ENCODE data around the gene EPB41L4B. TPM values are rescaled to one million over a fixed set of nuclear protein-coding genes. Genes with fewer than 3 reads are reported as not detected.

Gene EPB41L4B
- polyA plus RNA-seq, 3 donors: 13.4 to 17.3 (median 14.3) TPM

DNA sequence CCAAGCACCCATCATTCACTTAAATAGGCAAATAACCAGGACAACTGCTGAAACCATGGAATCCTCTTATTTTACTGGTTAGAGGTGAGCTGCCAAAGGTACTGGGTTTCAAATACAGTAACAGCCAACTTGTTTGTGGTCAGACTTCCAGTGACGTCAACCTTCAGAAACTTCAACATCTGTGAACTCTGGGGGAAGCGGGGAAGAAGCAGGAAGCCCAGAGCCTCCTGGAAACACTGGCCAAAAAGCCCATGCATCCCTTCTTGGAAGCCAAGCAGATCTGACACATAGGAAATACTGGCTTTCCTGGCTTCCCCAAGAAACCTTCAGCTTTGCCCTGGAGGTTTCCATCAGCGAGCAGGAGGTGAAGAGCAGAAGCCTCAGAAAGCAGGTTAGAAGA lies 148.9 kb downstream of the EPB41L4B start:
- DNase-seq (ENCODE audit: low read depth in 3 of 3, low spot score in 2 of 3): no peak

DNA sequence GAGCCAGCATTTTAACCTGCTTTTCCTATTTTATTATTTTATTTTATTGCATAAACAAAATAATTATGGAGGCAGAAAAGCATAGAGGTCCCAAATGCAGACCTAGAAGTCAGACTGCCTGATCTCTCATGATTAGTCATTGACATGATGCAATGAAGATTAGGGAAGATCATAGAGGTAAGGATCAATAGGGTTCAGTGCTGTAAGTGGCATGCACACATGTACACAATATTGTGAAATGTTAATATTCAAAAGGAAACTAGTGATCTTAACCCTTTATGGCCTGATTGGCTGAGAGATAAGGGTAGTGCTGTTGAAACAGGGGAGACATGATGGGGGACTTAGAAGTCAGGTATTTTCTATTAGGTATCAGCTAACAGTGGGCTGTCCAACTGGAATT lies 152.7 kb downstream of the EPB41L4B start:
- no peak for DNase-seq (ENCODE audit: low read depth in 3 of 3, low spot score in 2 of 3)

DNA sequence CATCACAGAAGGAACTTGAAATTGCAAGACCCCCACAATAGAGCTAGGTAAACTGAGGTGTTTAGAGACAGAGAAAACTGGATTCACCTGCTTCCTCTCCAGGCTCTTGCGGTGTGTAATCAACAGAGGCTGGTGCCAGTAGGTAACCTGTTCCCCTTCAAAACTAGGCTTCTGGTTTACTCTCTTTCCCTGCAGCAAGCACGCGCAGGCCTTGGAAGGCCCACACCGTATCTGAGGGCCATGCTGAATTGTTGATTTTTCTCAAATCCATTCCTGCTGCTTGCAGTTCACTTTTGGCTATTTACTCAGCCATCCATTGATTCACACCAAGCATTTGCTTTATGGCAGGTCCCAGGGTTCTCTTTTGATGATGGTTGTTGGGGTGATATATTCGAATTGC lies 153.1 kb downstream of the EPB41L4B start:
- DNase-seq (ENCODE audit: low read depth in 3 of 3, low spot score in 2 of 3): no peak

DNA sequence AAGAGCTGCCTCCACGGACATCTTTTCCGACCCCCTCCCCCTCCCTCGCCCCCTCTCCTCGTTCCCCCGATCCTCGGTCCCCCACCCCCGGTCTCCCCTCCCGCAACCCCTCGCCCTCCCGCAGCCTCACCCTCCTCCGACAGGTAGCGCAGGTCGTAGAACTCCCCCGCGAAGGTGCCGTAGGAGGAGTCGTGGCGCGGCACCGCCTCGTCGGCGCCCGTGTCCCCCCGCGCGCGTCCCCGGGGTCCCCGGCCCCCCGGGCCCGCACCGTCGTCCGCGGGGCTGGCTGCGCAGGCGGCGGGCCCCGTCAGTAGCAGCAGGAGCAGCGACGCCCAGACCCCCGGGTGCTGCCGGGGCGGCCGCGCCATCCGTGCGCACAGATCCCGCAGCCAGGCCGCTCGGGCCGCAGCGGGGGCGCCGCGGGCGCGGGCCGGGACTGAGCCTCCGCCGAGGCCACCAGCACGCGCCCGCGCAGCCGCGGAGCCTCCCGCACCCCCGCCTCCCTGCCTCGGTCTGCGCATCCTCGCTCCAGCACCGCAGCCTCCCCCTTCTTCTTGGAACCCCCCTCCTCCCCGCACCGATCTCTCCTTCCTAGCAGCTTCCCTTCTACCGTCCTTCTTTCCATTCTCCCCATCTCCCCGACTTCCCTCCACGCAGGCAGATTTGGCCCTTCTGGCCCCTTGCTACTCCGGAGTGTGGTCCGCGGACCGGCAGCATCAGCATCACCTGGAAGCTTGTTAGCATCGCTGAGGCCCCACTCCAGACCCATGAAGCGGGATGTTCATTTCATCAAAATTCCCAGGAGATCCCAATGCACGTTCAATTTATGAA lies 153.9 kb downstream of the EPB41L4B start, which contains the start of gene FRRS1L:
Gene FRRS1L, minus strand, starts transcription at position 479 of the 831 bp plus-strand sequence. Its CDS starts 111 bp downstream, at position 368.
- no peak for DNase-seq (ENCODE audit: low read depth in 3 of 3, low spot score in 2 of 3)

DNA sequence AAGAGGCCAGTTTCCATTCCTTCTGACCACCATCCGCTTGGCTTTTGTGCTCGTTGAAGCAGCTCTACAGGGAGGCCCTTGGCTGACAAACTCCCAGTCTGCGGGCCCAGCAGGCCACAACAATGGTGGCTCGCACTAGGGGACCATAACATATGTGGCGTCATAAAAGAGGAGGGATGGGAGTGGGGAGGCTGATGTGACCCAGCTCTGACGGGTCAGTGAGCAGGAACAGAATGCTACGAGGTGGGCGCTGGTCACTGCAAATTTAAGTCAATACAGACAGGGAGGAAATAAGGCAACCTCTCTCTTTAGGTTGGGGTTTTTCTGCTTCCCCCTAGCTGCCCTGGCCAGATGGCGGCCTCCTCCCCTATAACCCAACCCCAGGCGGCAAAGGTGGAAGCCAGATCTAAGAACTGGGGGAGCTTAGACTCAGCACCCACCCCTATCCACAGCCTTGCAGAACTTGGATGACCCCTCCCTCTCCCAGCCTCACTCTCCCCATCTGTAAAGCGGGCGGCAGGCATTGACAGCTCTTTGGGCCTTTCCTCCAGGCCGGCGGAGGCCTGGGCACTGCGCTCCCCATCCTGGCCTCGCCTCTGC lies 154.6 kb downstream of the EPB41L4B start:
- no peak for DNase-seq (ENCODE audit: low read depth in 3 of 3, low spot score in 2 of 3)

DNA sequence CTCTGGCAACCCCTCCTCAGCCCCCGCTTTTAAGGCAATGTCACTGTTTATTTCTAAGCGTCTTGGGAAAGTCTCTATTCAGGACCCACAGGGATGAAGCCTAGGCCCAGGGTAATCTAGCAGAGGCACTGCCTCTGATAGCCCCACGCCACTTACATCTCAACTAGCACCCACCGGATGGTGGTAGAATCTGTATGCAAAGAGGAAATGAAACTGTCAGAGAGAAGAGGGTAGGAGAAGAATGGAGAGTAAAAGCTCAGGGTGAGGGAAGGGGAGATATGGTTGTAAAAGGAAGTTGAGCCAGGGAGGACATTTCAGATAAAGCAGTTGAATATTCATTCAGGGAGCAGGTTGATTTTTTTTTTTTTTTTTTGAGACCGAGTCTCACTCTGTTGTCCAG lies 156.8 kb downstream of the EPB41L4B start:
- DNase-seq (ENCODE audit: low read depth in 3 of 3, low spot score in 2 of 3): no peak

DNA sequence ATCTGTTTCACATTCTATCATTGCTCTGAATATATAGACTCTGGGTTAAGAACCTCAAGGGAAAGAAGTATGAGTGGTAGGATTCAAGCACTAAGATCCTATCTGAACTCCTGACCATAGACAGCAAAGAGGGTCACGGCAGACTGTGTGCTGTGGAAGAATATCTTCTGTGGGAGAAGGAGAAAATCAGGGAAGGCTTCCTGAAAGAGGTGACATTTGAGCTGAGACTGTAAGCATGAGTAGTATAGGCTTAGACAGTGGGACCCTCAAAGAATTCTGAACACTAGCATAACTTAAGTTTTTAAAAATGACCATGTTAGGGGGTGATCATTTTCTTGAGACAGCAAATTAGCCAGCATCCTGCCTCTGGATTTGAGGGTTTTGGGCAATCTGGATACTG lies 157.7 kb downstream of the EPB41L4B start:
- DNase-seq (ENCODE audit: low read depth in 3 of 3, low spot score in 2 of 3): no peak

DNA sequence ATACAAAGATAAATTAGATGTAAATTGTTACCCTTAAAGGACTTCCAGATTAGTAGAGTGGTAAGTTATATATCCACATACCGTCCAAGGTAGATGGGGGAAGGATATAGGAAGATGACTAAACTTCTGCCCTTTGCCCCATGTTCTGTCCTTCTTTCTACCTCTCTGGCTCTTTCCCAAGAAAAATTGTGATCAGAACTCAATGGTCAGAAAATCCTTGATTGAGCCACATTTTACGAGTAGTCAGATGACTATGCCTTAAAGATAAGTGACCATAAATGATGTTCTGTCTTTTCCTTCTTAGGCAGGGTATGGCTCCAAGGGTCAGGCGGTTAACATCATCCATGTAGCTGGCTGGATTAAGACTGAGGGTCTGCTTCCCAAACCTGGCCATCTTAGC lies 158.2 kb downstream of the EPB41L4B start:
- no peak for DNase-seq (ENCODE audit: low read depth in 3 of 3, low spot score in 2 of 3)

DNA sequence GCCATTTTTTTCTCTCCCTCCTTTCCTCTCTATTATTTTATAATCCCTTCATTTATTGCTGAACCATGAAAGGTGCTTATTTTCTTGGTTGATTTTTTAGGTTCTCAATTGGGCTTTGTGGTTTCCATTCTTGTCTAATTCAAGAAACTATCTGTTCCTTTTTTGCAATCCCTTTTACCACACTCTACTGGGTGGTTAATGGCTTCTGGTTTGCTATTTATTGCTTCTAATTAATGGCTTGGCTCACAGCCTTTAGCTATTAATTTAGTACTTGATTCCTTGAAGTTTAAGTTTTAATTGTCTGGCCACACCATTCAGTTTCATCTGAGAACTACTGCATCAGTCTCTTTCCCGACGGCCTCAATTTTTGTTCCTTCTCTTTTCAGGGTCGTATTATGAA lies 159.4 kb downstream of the EPB41L4B start:
- no peak for DNase-seq (ENCODE audit: low read depth in 3 of 3, low spot score in 2 of 3)

DNA sequence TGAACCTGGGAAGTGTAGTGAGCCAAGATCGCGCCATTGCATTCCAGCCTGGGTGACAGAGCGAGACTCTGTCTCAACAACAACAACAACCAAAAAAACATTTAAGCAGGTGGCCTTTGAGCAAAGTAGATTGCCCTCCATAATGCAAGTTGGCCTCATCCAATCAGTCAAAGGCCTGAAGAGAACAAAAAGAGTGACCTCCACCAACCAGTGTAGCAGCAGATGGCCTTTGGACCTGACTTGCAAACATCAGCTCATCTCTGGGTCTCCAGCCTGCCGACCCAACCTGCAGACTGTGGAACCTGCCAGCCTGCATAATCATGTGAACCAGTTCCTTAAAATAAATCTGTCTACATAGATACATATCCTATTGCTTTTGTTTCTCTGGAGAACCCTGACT lies 161.3 kb downstream of the EPB41L4B start:
- no peak for DNase-seq (ENCODE audit: low read depth in 3 of 3, low spot score in 2 of 3)

DNA sequence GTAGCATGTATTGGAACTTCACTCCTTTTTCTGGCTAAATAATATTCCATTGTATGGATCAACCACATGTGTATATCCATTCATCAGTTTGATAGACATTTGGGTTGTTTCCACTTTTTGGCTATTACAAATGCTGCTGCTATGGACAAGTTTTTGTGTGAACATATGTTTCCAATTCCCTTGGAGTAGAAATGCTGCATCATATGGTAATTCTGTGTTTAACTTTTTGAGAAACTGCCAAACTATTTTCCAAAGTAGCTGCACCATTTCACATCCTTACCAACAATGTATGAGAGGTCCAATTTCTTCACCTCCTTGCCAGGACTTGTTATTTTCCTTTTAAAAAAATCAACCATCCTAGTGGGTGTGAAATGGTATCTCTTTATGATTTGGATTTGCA lies 162.2 kb downstream of the EPB41L4B start:
- no peak for DNase-seq (ENCODE audit: low read depth in 3 of 3, low spot score in 2 of 3)

DNA sequence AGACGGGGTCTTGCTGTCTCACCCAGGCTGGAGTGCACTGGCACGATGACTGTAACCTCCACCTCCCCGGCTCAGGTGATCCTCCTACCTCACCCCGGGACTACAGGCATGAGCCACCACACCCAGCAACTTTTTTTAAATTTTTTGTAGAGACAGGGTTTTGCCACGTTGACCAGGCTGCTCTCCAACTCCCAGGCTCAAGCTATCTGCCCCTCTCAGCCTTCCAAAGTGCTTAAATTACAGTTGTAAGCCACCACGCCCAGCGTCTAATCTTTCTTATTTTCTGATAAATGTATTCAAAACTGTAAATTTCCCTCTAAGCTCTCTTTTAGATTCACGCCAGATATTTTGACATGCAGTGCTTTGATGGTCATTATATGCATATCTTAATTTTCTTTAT lies 164.2 kb downstream of the EPB41L4B start:
- no peak for DNase-seq (ENCODE audit: low read depth in 3 of 3, low spot score in 2 of 3)

DNA sequence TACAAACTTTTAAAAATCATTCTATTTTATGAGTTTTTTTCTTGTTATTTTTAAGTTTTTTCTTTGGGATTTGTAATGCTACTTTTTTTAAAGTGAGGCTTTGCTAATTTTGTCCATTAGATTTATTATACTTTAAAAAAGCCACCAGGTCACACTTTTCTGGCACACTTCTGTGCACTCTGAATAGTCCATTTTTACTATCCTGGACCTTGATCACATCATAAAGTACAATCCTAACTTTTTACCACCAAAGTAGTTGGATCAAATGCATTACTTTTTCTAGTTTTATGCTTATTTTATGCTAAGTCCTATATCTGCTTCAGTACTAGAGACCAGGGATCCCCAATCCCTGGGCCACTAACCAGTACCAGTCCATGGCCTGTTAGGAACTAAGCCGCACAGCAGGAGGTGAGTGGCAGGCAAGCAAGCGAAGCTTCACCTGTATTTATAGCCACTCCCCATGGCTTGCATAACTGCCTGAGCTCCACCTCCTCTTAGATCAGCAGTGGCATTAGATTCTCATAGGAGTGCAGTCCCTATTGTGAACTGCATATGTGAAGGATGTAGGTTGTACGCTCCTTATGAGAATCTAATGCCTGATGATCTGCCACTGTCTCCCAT lies 169.8 kb downstream of the EPB41L4B start:
- DNase-seq (ENCODE audit: low read depth in 3 of 3, low spot score in 2 of 3): no peak

DNA sequence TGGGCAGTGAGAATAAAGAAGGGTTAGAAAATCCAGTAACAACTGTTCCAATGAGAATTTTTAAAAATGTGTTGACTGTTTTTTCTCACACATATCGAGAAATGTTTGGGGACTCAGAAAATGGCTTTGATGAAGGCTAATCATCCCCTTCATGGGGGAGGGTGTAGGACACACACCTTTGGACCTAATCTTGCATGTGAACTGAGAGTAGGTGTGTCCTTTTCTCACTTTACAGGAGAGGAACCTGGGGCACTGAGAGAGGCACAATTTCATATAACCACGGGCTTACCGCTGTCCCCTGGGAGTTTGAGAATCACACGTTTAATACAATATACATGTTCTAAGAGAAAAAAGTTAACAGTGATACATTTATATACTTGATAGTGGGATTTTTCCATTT lies 171.1 kb downstream of the EPB41L4B start:
- DNase-seq (ENCODE audit: low read depth in 3 of 3, low spot score in 2 of 3): no peak

DNA sequence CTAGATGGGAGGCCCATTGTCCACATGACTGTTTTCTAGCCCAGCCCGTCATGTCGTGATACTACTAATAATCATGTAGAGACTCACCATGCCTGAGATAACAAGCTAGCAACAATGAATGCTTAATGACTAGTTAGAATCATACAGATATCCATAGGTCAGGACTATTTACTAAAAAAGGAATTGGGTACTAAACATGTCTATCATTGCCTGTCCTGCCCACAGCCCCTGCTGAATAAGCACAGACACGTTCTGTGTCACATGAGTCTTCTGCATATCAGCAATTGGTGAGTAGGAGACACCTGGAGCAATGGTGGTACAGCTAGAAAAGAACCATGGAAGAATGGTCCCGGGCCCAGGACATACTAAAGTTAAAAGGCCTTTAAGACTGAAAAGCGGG lies 171.8 kb downstream of the EPB41L4B start:
- DNase-seq (ENCODE audit: low read depth in 3 of 3, low spot score in 2 of 3): no peak

DNA sequence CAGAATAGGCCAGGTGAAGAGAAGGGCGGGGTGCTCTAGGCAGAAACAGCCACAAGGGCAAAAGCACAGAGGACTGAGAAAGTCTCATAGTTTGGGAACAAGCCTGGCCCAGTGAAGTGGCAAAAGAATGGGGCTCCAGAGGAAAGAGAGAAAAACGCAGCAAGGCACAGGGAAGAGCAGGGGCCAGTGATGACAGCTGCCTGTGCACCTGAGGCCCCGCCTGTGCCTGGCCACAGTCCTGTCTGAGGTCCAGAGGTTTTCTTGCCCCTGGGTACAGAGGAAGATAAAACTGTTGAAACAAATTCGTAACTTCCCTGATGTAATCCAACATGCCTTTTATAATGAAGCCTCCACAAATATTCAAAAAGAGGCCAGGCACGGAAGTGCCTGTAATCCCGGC lies 175.8 kb downstream of the EPB41L4B start:
- no peak for DNase-seq (ENCODE audit: low read depth in 3 of 3, low spot score in 2 of 3)

DNA sequence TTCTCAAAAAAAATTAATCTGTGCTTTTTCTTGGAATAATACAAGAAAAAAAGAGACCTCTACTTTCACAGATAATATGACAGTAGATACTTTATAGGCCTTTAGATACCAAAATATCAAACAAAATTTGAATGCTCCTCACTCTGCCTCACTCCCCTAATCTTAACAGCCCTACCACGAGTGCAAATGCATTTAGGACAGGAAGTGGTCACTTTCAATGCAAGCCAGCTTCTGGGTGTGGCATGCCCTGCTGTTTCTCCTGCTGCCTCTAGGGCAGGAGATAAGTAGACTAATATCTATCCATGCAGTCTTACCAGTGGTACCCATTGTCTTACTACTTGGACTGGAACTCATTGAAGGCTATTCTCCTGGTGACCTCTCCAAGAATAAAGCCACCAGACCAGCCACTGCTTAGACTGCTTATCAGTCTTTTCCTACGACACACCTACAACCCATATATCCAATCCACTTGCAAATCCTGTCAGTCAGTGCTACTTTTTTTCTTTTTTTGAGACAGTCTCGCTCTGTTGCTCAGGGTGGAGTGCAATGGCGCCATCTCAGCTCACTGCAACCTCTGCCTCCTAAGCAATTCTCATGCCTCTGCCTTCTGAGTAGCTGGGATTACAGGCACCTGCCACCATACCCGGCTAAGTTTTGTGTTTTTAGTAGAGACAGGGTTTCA lies 176.8 kb downstream of the EPB41L4B start:
- DNase-seq (ENCODE audit: low read depth in 3 of 3, low spot score in 2 of 3): no peak

DNA sequence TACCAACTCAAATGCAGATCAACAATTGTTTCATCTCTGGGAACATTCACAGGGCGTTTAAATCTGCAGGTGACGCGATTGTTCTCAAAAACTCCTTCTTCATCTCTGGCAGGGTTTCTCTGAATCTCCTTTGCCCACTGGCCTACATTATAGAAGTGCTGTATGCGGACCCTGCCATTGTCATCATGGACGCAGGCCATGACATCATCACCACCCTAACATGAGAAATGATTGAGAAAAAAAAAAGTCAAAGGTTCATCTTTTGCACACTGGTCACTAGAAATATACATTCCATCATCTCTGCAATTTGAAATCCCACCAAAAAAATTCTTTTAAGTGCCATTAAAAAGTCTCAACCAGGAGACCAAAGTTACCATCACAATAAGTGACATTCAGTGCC lies 179.5 kb downstream of the EPB41L4B start:
- no peak for DNase-seq (ENCODE audit: low read depth in 3 of 3, low spot score in 2 of 3)

DNA sequence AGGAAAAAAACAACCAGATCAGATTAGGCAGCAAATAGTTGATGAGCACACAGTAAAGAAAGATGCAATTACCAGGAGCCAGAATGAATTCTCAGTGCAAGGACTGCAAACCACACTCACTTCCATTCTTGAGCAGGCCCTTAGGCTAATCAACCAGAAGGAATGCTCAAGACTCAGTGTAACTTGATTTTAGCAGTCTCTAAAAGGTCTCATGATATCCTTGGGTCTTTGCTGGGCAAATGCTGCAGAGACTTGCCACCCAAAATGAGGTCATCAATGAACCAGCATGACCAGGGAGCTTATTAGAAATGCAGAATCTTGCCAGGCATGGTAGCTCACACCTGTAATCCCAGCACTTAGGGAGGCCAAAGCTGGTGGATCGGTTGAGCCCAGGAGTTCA lies 181.0 kb downstream of the EPB41L4B start:
- no peak for DNase-seq (ENCODE audit: low read depth in 3 of 3, low spot score in 2 of 3)

DNA sequence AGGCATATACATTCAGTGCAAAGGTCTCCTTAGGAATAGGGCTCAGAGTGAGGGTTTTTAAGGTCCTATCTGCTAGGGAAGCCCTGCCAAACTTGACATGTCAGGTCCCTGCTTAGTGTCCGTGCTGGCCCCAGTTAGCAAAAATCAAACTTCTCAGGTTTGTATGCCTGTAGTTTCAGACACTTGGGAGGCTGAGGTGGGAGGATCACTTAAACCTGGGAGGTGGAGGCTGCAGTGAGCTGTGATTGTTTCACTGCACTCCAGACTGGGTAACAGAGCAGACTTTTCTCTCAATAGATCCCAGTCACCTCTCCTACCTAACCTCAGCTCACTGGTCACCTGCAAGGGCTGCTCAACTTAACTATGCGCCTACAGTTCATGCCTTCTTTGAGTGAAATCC lies 182.4 kb downstream of the EPB41L4B start:
- DNase-seq (ENCODE audit: low read depth in 3 of 3, low spot score in 2 of 3): no peak

DNA sequence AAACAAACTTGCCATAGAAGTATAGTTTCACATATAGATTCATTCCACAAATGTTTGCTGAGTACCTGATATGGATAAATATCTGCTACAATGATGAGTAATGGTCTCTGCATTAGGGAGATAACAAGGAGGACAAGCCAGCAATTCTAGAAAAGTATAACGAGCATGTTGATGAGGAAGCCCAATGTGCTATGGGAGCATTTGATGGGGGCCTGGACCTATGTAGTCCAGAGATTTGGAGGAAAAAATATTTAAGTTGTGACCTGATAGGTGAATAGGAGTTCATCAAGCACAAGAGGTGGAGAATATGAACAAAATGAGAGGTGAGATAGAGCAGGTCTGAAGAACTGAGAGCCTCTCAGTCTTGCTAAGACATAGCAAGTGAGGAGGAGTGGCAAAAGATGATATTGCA lies 186.7 kb downstream of the EPB41L4B start:
- DNase-seq (ENCODE audit: low read depth in 3 of 3, low spot score in 2 of 3): no peak

Data from right renal cortex interstitium (tissue), 3 donors.